HEK293T (cell line): ENCODE measurements around the gene AQP10.

ENCODE experiments used
- BHLHE40 ChIP-seq: fragments of 450-650 bp; IDR thresholded peaks from 2 replicates; pipeline ENCODE4 v1.6.1; 2016; ENCODE audit warnings: mild to moderate bottlenecking, moderate library complexity, borderline replicate concordance
- ELF4 ChIP-seq: fragments of 450-650 bp; IDR thresholded peaks from 2 replicates; pipeline ENCODE4 v1.6.1; 2017; ENCODE audit warnings: antibody characterized with exemption
- FOXA1 ChIP-seq: fragments of 450-650 bp; IDR thresholded peaks from 2 replicates; pipeline ENCODE4 v1.6.1; 2016; ENCODE audit warnings: mild to moderate bottlenecking
- FOXK2 ChIP-seq: fragments of 450-650 bp; IDR thresholded peaks from 2 replicates; pipeline ENCODE4 v1.6.1; 2016; ENCODE audit warnings: mild to moderate bottlenecking
- FOXM1 ChIP-seq: fragments of 450-650 bp; IDR thresholded peaks from 2 replicates; pipeline ENCODE4 v1.6.1; 2017; ENCODE audit warnings: mild to moderate bottlenecking, borderline replicate concordance
- NFRKB ChIP-seq: fragments of 450-650 bp; IDR thresholded peaks from 2 replicates; pipeline ENCODE4 v1.6.1; 2016; ENCODE audit warnings: mild to moderate bottlenecking, moderate library complexity
- SP1 ChIP-seq: fragments of 450-650 bp; IDR thresholded peaks from 2 replicates; pipeline ENCODE4 v1.6.1; 2017

DNA sequence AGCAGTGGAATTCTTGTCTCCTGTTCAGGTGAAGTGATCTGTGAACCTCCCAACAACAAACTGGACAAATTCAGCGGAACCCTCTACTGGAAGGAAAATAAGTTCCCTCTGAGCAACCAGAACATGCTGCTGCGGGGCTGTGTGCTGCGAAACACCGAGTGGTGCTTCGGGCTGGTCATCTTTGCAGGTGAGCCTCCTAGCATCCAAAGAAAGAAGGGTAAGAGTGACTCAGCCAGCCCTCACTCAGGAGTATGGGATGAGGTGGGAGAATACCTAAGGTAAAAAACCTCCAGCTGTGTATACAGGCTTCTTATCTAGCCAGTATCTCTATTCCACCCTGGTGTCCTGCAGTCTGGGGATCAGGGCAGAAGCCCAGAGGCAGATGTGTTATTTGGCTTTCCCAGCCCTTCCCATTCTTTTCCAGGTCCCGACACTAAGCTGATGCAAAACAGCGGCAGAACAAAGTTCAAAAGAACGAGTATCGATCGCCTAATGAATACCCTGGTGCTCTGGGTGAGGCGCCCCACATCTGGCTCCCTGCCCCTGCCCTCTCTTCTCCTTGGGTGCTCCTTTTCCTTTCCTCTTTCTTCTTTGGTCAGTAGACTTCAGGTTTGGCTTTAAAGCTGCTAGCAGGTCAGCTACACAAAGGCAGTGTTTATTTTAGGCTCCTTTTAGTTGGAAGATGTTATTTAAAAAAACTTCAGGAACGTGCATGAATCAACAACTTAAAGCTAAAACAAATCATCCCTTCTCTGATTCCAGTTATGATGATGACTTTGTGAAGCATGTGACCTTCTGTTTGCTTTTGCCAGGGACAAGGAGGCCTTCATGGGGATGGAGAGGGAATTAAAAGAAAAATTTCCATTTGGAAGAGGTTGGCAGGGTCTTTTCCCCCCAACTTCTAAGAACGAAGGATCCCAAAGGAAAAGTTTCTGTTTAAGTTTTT is 13.5 kb downstream of the AQP10 start:
- TF ChIP-seq BHLHE40 (no peak), ELF4 (no peak), NFRKB (no peak), FOXK2 (no peak), FOXA1 (no peak), FOXM1 (no peak), SP1 (no peak)
